T-cell (primary cell): ENCODE results near the gene DGKH. TPM values are rescaled to one million over a fixed set of nuclear protein-coding genes. Genes with fewer than 3 reads are reported as not detected.

Experiments
- ATAC-seq, 4 experiments: fragments of 200-7000 bp in 3 of 4; fragments of 150-1000 bp in 1 of 4; cut with Tn5 transposase; replicated peaks in 1 of 4; 1 replicate in 3 of 4; 2 replicates in 1 of 4; pipeline ENCODE4 v1.10.0; 2021; ENCODE audit warnings: moderate library complexity in 3 of 4, mild to moderate bottlenecking in 2 of 4, moderate number of reproducible peaks in 1 of 4
- CTCF ChIA-PET, 2 donors: fragments of 300-600 bp; sonication (Branson Sonifier 250); formaldehyde crosslinking; loops; one replicate each; lab custom pipeline; 2022; ENCODE audit warnings: antibody characterized with exemption in 2 of 2; lab: Charles Lee
- POLR2A ChIA-PET, 2 donors: fragments of 300-600 bp; sonication (Branson Sonifier 250); formaldehyde crosslinking; loops; one replicate each; lab custom pipeline; 2022; ENCODE audit warnings: antibody characterized with exemption in 2 of 2; lab: Charles Lee
- DNase-seq, 35 experiments: peaks; one replicate each; pipeline versions ENCODE4 v3.0.0 to v3.0.0-alpha.2; 2013 to 2023
- H3K27ac ChIP-seq: one replicate; pipeline ENCODE4 v1.5.1; 2013; ENCODE audit warnings: low read length
- H3K27me3 ChIP-seq, 2 experiments: replicated peaks in 1 of 2; 1 replicate in 1 of 2; 2 replicates in 1 of 2; pipeline versions ENCODE4 v1.6.1 to v1.7.0; 2013; ENCODE audit warnings: low read length in 1 of 2, mixed read lengths in 1 of 2; ENCODE audit not compliant: control insufficient read depth in 2 of 2, insufficient read depth in 2 of 2; ENCODE audit errors: extremely low read depth in 1 of 2
- H3K36me3 ChIP-seq, 2 donors: 1 replicate in 1 of 2; 2 replicates in 1 of 2; pipeline versions ENCODE4 v1.6.1 to v1.7.0; 2013; ENCODE audit warnings: low read length in 1 of 2; ENCODE audit not compliant: control insufficient read depth in 2 of 2, insufficient read depth in 1 of 2; ENCODE audit errors: extremely low read depth in 1 of 2
- H3K4me1 ChIP-seq, 2 experiments: 1 replicate in 1 of 2; 2 replicates in 1 of 2; pipeline versions ENCODE4 v1.6.1 to v1.7.0; 2013; ENCODE audit warnings: low read length in 2 of 2, mixed read lengths in 1 of 2; ENCODE audit not compliant: insufficient read depth in 2 of 2, control insufficient read depth in 1 of 2; ENCODE audit errors: extremely low read depth in 1 of 2
- H3K4me3 ChIP-seq, 2 donors: 1 replicate in 1 of 2; 2 replicates in 1 of 2; pipeline versions ENCODE4 v1.5.1 to v1.7.0; 2013; ENCODE audit warnings: mild to moderate bottlenecking in 2 of 2, low read length in 1 of 2, moderate library complexity in 1 of 2; ENCODE audit not compliant: control insufficient read depth in 1 of 2; ENCODE audit errors: extremely low read depth in 1 of 2
- H3K9me3 ChIP-seq: 2 replicates; pipeline ENCODE4 v1.7.0; 2013
- H3K27ac Mint-ChIP-seq, 2 donors: one replicate each; pipeline ENCODE4 v1.8.0; 2020 to 2021; ENCODE audit warnings: mild to moderate bottlenecking in 2 of 2, mixed read lengths in 2 of 2
- H3K27me3 Mint-ChIP-seq, 2 donors: one replicate each; pipeline ENCODE4 v1.8.0; 2021 to 2022; ENCODE audit warnings: mixed read lengths in 2 of 2
- H3K36me3 Mint-ChIP-seq: one replicate; pipeline ENCODE4 v1.8.0; 2021; ENCODE audit warnings: mixed read lengths
- H3K4me1 Mint-ChIP-seq, 3 donors: one replicate each; pipeline ENCODE4 v1.8.0; 2020 to 2022; ENCODE audit warnings: mixed read lengths in 3 of 3, mild to moderate bottlenecking in 1 of 3
- H3K4me3 Mint-ChIP-seq, 3 donors: one replicate each; pipeline ENCODE4 v1.8.0; 2020 to 2022; ENCODE audit warnings: mild to moderate bottlenecking in 3 of 3, mixed read lengths in 3 of 3, moderate library complexity in 3 of 3
- H3K9me3 Mint-ChIP-seq, 3 donors: one replicate each; pipeline ENCODE4 v1.8.0; 2020 to 2022; ENCODE audit warnings: mixed read lengths in 3 of 3
- WGBS: methylation state at CpG from one replicate; pipeline ENCODE4 v1.1.5; 2013; ENCODE audit warnings: missing lambda C conversion rate; ENCODE audit not compliant: insufficient coverage; 5-methylcytosine and 5-hydroxymethylcytosine counted together
- total RNA-seq, 35 experiments: library from RNA in 6 of 35; stranded (reverse) in 6 of 35; fragments of 120-200 nt in 1 of 35; gene quantifications; one replicate each; pipeline versions ENCODE4 v1.2.1 to v1.2.4 and lab custom pipeline; 2013 to 2026

The DGKH gene
- total RNA-seq, 5 donors from 2014 or later (not counting 1 experiment from before 2014, with no cell fraction given), result 8.6 to 14.6 (median 8.8) TPM

GRCh38 chr13:42271337-42272114, 223.1 kb downstream of the DGKH start:
- 9% methylated on average over 22 of the region's 57 CpGs for WGBS
- peak overlapping the region; percentile 90 for H3K27ac ChIP-seq
- POLR2A ChIA-PET, result interaction anchor here (0.6 to 1.6 kb wide), 3 partner anchors 22 to 807 kb away, joined by 3 to 5 read pairs (median 3); no protein-coding TSS in a partner anchor
- peak; percentile 87 to 93 (median 88) for ATAC-seq
- H3K36me3 ChIP-seq, result no peaks in the 10 kb centered on the region
- no peaks in the 10 kb centered on the region for H3K9me3 ChIP-seq
- no peaks in the 10 kb centered on the region for H3K27me3 ChIP-seq
- peak overlapping the region; percentile 94 to 96 for H3K27ac Mint-ChIP-seq
- peak overlapping the region; percentile 96 to 98 (median 96) for H3K4me3 Mint-ChIP-seq
- H3K36me3 Mint-ChIP-seq, result no peaks in the 10 kb centered on the region
- DNase-seq, result peak; percentile 87 to 97 (median 91)
- peaks cover 20 to 30% of the 10 kb centered on the region in 2 experiments for H3K4me1 ChIP-seq
- H3K4me1 Mint-ChIP-seq, result peaks cover 48 to 59% (median 50%) of the 10 kb centered on the region in 3 donors
- CTCF ChIA-PET, result interaction anchor here in 1 of 2 donors (1.0 kb wide), 1 partner anchor 207 kb away, joined by 4 read pairs; no protein-coding TSS in a partner anchor
- peak overlapping the region; percentile 71 to 87 for H3K4me3 ChIP-seq
- H3K9me3 Mint-ChIP-seq, result no peaks in the 10 kb centered on the region
- H3K27me3 Mint-ChIP-seq, result no peaks in the 10 kb centered on the region

- H3K9me3 Mint-ChIP-seq, result no peaks in the 10 kb centered on the region
- Histone ChIP-seq H3K4me3 (peak within 1 kb of the TSS; percentile 81 to 87), H3K27ac (peak within 1 kb of the TSS; percentile 90), H3K9me3 (no peaks in the 10 kb centered on the region), H3K27me3 (no peaks in the 10 kb centered on the region), H3K4me1 (peaks cover 21 to 30% of the 10 kb centered on the region in 2 experiments), H3K36me3 (no peaks in the 10 kb centered on the region)
- peak within 1 kb of the TSS; percentile 96 to 98 (median 96) for H3K4me3 Mint-ChIP-seq
- 0% methylated on average over 54 of the region's 59 CpGs for WGBS
- peak within 1 kb of the TSS; percentile 94 to 96 for H3K27ac Mint-ChIP-seq
- ATAC-seq, result peak; percentile 26 to 56 (median 46)
- ChIA-PET CTCF (interaction anchor here (0.6 to 1.0 kb wide), 4 partner anchors 206 to 999 kb away, joined by 3 to 4 read pairs (median 3); no protein-coding TSS in a partner anchor), POLR2A (interaction anchor here in 1 of 2 donors (0.5 to 1.6 kb wide), 5 partner anchors 83 to 1816 kb away, joined by 3 to 9 read pairs (median 5); no protein-coding TSS in a partner anchor)
- DNase-seq, result peak in 30 of 35 experiments; percentile 4 to 60 (median 28)
- no peaks in the 10 kb centered on the region for H3K27me3 Mint-ChIP-seq
- H3K36me3 Mint-ChIP-seq, result no peaks in the 10 kb centered on the region
- H3K4me1 Mint-ChIP-seq, result peaks cover 52 to 63% (median 54%) of the 10 kb centered on the region in 3 donors
Observed at GRCh38 chr13:42272115-42272803, 223.8 kb downstream of the DGKH start, which contains the start of gene AKAP11. Gene AKAP11, plus strand, starts transcription at chr13:42272152. Its CDS starts 14,197 bp downstream, at chr13:42286349.

- H3K27me3 Mint-ChIP-seq, result no peaks in the 10 kb centered on the region
- H3K27ac Mint-ChIP-seq, result peak overlapping the region; percentile 93 to 94
- WGBS, result no CpG with 5 or more reads among the region's 4 CpGs
- no peaks in the 10 kb centered on the region for H3K27me3 ChIP-seq
- peak overlapping the region; percentile 75 for H3K27ac ChIP-seq
- H3K36me3 Mint-ChIP-seq, result no peaks in the 10 kb centered on the region
- no peaks in the 10 kb centered on the region for H3K36me3 ChIP-seq
- peak overlapping the region; percentile 81 to 87 for H3K4me3 ChIP-seq
- ChIA-PET POLR2A (interaction anchor here (0.6 to 1.6 kb wide), 4 partner anchors 101 to 1816 kb away, joined by 3 to 9 read pairs (median 4); no protein-coding TSS in a partner anchor), CTCF (interaction anchor here (0.6 to 0.9 kb wide), 4 partner anchors 566 to 999 kb away, joined by 3 read pairs; no protein-coding TSS in a partner anchor)
- peak overlapping the region; percentile 96 to 98 (median 96) for H3K4me3 Mint-ChIP-seq
- H3K9me3 Mint-ChIP-seq, result no peaks in the 10 kb centered on the region
- no peaks in the 10 kb centered on the region for H3K9me3 ChIP-seq
- H3K4me1 ChIP-seq, result peaks cover 21 to 32% of the 10 kb centered on the region in 2 experiments
- peak in 1 of 35 experiments; percentile 31 for DNase-seq
- peaks cover 52 to 63% (median 54%) of the 10 kb centered on the region in 3 donors for H3K4me1 Mint-ChIP-seq
- ATAC-seq, result no peak
Observed at GRCh38 chr13:42272804-42273175, 224.3 kb downstream of the DGKH start.

GRCh38 chr13:42274386-42275097, 226.1 kb downstream of the DGKH start:
- H3K4me3 ChIP-seq, result no peak overlapping the region

GRCh38 chr13:42275098-42275471, 226.6 kb downstream of the DGKH start:
- H3K4me1 Mint-ChIP-seq, result peaks cover 52 to 62% (median 54%) of the 10 kb centered on the region in 3 donors

More at GRCh38 chr13:42274386-42275097, 226.1 kb downstream of the DGKH start:
- H3K27ac ChIP-seq, result peak overlapping the region; percentile 0
- no peaks in the 10 kb centered on the region for H3K36me3 Mint-ChIP-seq
- H3K4me1 ChIP-seq, result peaks cover 21 to 46% of the 10 kb centered on the region in 2 experiments
- no peak for DNase-seq
- H3K9me3 ChIP-seq, result no peaks in the 10 kb centered on the region
- peak overlapping the region; percentile 73 to 88 for H3K27ac Mint-ChIP-seq
- ATAC-seq, result no peak
- no peaks in the 10 kb centered on the region for H3K9me3 Mint-ChIP-seq
- H3K4me3 Mint-ChIP-seq, result peak overlapping the region; percentile 25 to 60 (median 29)
- no peaks in the 10 kb centered on the region for H3K27me3 Mint-ChIP-seq
- no peaks in the 10 kb centered on the region for H3K27me3 ChIP-seq
- WGBS, result 79% methylated on average over 6 of the region's 10 CpGs
- H3K36me3 ChIP-seq, result no peaks in the 10 kb centered on the region
- ChIA-PET CTCF (no interaction called here), POLR2A (no interaction called here)
- H3K4me1 Mint-ChIP-seq, result peaks cover 52 to 63% (median 54%) of the 10 kb centered on the region in 3 donors

More at GRCh38 chr13:42275098-42275471, 226.6 kb downstream of the DGKH start:
- Mint-ChIP-seq H3K27ac (peak overlapping the region; percentile 2 to 88), H3K4me3 (peak overlapping the region; percentile 10 to 29 (median 18)), H3K36me3 (no peaks in the 10 kb centered on the region), H3K27me3 (no peaks in the 10 kb centered on the region), H3K9me3 (no peaks in the 10 kb centered on the region)
- ATAC-seq (no peak), DNase-seq (no peak)
- WGBS, result 81% methylated on average over 2 of the region's 2 CpGs
- Histone ChIP-seq H3K27ac (peak overlapping the region; percentile 0), H3K36me3 (no peaks in the 10 kb centered on the region), H3K4me3 (no peak overlapping the region), H3K27me3 (no peaks in the 10 kb centered on the region), H3K9me3 (no peaks in the 10 kb centered on the region), H3K4me1 (peaks cover 21 to 49% of the 10 kb centered on the region in 2 experiments)
- ChIA-PET CTCF (no interaction called here), POLR2A (no interaction called here)
